Neural cell (in vitro differentiated cells): Measurements from ENCODE around the gene DBN1. TPM values are rescaled to one million over a fixed set of nuclear protein-coding genes. Genes with fewer than 3 reads are reported as not detected.

Experiments
- H2AFZ ChIP-seq: fragments of 200-600, 300-800 bp; sonication (generic), shearing (Covaris generic); 2 replicates; pipeline ENCODE4 v1.6.0; 2014; ENCODE audit warnings: low read depth, mild to moderate bottlenecking, antibody characterized with exemption, low read length, moderate library complexity
- H3F3A ChIP-seq: fragments of 200-600 bp; shearing (Covaris generic); 2 replicates; pipeline ENCODE4 v1.6.1; 2016; ENCODE audit warnings: mild to moderate bottlenecking, moderate library complexity, mixed read lengths, antibody characterized with exemption, low read length; ENCODE audit not compliant: insufficient read depth, poor library complexity, severe bottlenecking
- H3K27ac ChIP-seq: fragments of 200-600, 300-800 bp; sonication (generic), shearing (Covaris generic); 2 replicates; pipeline ENCODE4 v1.5.1; 2014; ENCODE audit warnings: mild to moderate bottlenecking, low read length, moderate library complexity
- H3K27me3 ChIP-seq: fragments of 300-800, 200-600 bp; sonication (generic), shearing (Covaris generic); 2 replicates; pipeline ENCODE4 v1.6.0; 2014; ENCODE audit warnings: mild to moderate bottlenecking, low read depth, low read length, moderate library complexity; ENCODE audit not compliant: insufficient read depth
- H3K36me3 ChIP-seq: fragments of 300-800, 200-600 bp; sonication (generic), shearing (Covaris generic); 2 replicates; pipeline ENCODE4 v1.5.1; 2014; ENCODE audit warnings: mild to moderate bottlenecking, antibody characterized with exemption, low read length, moderate library complexity; ENCODE audit not compliant: insufficient read depth
- H3K4me2 ChIP-seq: fragments of 300-800, 200-600 bp; sonication (generic), shearing (Covaris generic); 2 replicates; pipeline ENCODE4 v1.6.0; 2014; ENCODE audit warnings: mild to moderate bottlenecking, low read length
- H3K4me3 ChIP-seq: fragments of 300-800, 200-600 bp; sonication (generic), shearing (Covaris generic); 2 replicates; pipeline ENCODE4 v1.5.1; 2014; ENCODE audit warnings: mild to moderate bottlenecking, low read length, moderate library complexity
- H3K79me2 ChIP-seq: fragments of 200-600 bp; shearing (Covaris generic); replicated peaks from 2 replicates; pipeline ENCODE4 v1.6.0; 2014; ENCODE audit warnings: mild to moderate bottlenecking, low read length, moderate library complexity; ENCODE audit not compliant: insufficient read depth
- H3K9ac ChIP-seq: fragments of 300-800, 200-600 bp; sonication (generic), shearing (Covaris generic); 2 replicates; pipeline ENCODE4 v1.6.1; 2016; ENCODE audit warnings: mild to moderate bottlenecking, low read length, mixed read lengths
- H3K9me2 ChIP-seq: fragments of 200-600 bp; shearing (Covaris generic); 2 replicates; pipeline ENCODE4 v1.6.1; 2016; ENCODE audit warnings: mild to moderate bottlenecking, low read length, mixed read lengths; ENCODE audit not compliant: insufficient read depth
- H3K9me3 ChIP-seq: fragments of 200-600, 300-800 bp; sonication (generic), shearing (Covaris generic); 2 replicates; pipeline ENCODE4 v1.6.1; 2016; ENCODE audit warnings: mild to moderate bottlenecking, mixed run types, low read length, moderate library complexity, mixed read lengths
- H4K20me1 ChIP-seq: fragments of 200-600 bp; shearing (Covaris generic); 2 replicates; pipeline ENCODE4 v1.6.1; 2016; ENCODE audit warnings: mild to moderate bottlenecking, mixed run types; ENCODE audit not compliant: insufficient read depth
- EP300 ChIP-seq: fragments of 450-650 bp; conservative IDR thresholded peaks from 2 replicates; pipeline ENCODE4 v1.6.1; 2014; ENCODE audit warnings: antibody characterized with exemption, mild to moderate bottlenecking, moderate library complexity; ENCODE audit not compliant: poor library complexity, severe bottlenecking
- EZH2 ChIP-seq: fragments of 200-600, 300-800 bp; shearing (Covaris generic), sonication (generic); IDR thresholded peaks from 2 replicates; pipeline ENCODE4 v1.6.1; 2014; ENCODE audit warnings: antibody characterized with exemption, low read length, borderline replicate concordance, mild to moderate bottlenecking; ENCODE audit not compliant: insufficient read depth, poor library complexity, severe bottlenecking
- MXI1 ChIP-seq: fragments of 450-650 bp; conservative IDR thresholded peaks from 2 replicates; pipeline ENCODE4 v1.6.1; 2014; ENCODE audit warnings: antibody characterized with exemption, mild to moderate bottlenecking; ENCODE audit not compliant: poor library complexity, severe bottlenecking
- POLR2AphosphoS5 ChIP-seq: IDR thresholded peaks from 2 replicates; pipeline ENCODE4 v1.6.1; 2012
- RAD21 ChIP-seq: fragments of 450-650 bp; conservative IDR thresholded peaks from 2 replicates; pipeline ENCODE4 v1.6.1; 2014; ENCODE audit warnings: antibody characterized with exemption, mild to moderate bottlenecking, moderate library complexity
- SMC3 ChIP-seq: fragments of 450-650 bp; conservative IDR thresholded peaks from 2 replicates; pipeline ENCODE4 v1.6.1; 2014; ENCODE audit warnings: antibody characterized with exemption, mild to moderate bottlenecking, moderate library complexity; ENCODE audit not compliant: poor library complexity
- TAF1 ChIP-seq: IDR thresholded peaks from 2 replicates; pipeline ENCODE4 v1.6.1; 2012; ENCODE audit warnings: low read depth
- polyA plus RNA-seq: library from polyadenylated mRNA; depleted of rRNA; stranded (reverse); fragments of >200 nt; gene quantifications from 2 replicates; pipeline ENCODE4 v1.2.3, GENCODE V29; 2014
- TF ChIP-seq, protein P1 (sequence below): fragments of 450-650 bp; IDR thresholded peaks from 2 replicates; pipeline ENCODE4 v1.5.1; 2014; ENCODE audit warnings: antibody characterized with exemption, mild to moderate bottlenecking, moderate library complexity; ENCODE audit not compliant: poor library complexity, severe bottlenecking
- TF ChIP-seq, protein P2 (sequence below): IDR thresholded peaks from 2 replicates; pipeline ENCODE4 v1.6.1; 2012; ENCODE audit warnings: borderline replicate concordance

The DBN1 gene
- polyA plus RNA-seq, 1 donor from 2014 or later: 319 TPM

DNA sequence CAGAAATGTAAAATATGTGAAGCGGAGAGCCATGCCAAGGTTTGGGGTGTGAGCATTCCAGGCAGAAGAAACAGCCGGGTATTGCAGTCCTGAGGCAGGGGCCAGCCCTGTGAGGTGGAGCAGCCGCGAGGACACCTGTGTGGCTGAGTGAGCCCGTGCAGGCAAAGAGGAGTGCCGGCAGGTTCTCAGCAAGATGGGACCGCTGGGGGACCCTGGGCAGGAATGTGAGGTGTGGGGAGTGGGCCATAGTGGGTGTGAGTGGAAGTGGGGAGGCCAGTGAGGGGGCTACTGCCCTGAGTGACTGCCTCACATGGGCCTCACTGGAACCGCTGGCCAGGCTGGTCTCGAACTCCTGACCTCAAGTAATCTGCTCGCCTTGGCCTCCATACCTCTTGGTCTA lies 35.0 kb downstream of the DBN1 start:
- no peak overlapping the region for H3K27ac ChIP-seq
- H3F3A ChIP-seq: no peaks in the 10 kb centered on the region
- no peak overlapping the region for H3K4me2 ChIP-seq
- H3K36me3 ChIP-seq: no peaks in the 10 kb centered on the region
- no peak overlapping the region for H3K4me3 ChIP-seq
- H3K79me2 ChIP-seq: no peaks in the 10 kb centered on the region
- H3K27me3 ChIP-seq: no peaks in the 10 kb centered on the region
- H4K20me1 ChIP-seq: no peaks in the 10 kb centered on the region
- no peaks in the 10 kb centered on the region for H3K9me3 ChIP-seq
- no peak overlapping the region for H2AFZ ChIP-seq
- H3K9ac ChIP-seq: no peak overlapping the region
- H3K9me2 ChIP-seq: no peaks in the 10 kb centered on the region
- TF ChIP-seq, protein P1, sequence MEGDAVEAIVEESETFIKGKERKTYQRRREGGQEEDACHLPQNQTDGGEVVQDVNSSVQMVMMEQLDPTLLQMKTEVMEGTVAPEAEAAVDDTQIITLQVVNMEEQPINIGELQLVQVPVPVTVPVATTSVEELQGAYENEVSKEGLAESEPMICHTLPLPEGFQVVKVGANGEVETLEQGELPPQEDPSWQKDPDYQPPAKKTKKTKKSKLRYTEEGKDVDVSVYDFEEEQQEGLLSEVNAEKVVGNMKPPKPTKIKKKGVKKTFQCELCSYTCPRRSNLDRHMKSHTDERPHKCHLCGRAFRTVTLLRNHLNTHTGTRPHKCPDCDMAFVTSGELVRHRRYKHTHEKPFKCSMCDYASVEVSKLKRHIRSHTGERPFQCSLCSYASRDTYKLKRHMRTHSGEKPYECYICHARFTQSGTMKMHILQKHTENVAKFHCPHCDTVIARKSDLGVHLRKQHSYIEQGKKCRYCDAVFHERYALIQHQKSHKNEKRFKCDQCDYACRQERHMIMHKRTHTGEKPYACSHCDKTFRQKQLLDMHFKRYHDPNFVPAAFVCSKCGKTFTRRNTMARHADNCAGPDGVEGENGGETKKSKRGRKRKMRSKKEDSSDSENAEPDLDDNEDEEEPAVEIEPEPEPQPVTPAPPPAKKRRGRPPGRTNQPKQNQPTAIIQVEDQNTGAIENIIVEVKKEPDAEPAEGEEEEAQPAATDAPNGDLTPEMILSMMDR: no peak
- no peak for TF ChIP-seq TAF1

- H3K27ac ChIP-seq: no peak overlapping the region
- no peaks in the 10 kb centered on the region for H3K79me2 ChIP-seq
- H3K27me3 ChIP-seq: no peaks in the 10 kb centered on the region
- no peak overlapping the region for H3K9ac ChIP-seq
- no peaks in the 10 kb centered on the region for H3F3A ChIP-seq
- no peaks in the 10 kb centered on the region for H4K20me1 ChIP-seq
- no peaks in the 10 kb centered on the region for H3K9me3 ChIP-seq
- no peak overlapping the region for H3K4me2 ChIP-seq
- H3K36me3 ChIP-seq: no peaks in the 10 kb centered on the region
- H2AFZ ChIP-seq: no peak overlapping the region
- H3K4me3 ChIP-seq: no peak overlapping the region
- no peak for TF ChIP-seq RAD21
- TF ChIP-seq MXI1: no peak
- no peak for TF ChIP-seq POLR2AphosphoS5
- no peak for TF ChIP-seq EZH2
- TF ChIP-seq, protein P2, sequence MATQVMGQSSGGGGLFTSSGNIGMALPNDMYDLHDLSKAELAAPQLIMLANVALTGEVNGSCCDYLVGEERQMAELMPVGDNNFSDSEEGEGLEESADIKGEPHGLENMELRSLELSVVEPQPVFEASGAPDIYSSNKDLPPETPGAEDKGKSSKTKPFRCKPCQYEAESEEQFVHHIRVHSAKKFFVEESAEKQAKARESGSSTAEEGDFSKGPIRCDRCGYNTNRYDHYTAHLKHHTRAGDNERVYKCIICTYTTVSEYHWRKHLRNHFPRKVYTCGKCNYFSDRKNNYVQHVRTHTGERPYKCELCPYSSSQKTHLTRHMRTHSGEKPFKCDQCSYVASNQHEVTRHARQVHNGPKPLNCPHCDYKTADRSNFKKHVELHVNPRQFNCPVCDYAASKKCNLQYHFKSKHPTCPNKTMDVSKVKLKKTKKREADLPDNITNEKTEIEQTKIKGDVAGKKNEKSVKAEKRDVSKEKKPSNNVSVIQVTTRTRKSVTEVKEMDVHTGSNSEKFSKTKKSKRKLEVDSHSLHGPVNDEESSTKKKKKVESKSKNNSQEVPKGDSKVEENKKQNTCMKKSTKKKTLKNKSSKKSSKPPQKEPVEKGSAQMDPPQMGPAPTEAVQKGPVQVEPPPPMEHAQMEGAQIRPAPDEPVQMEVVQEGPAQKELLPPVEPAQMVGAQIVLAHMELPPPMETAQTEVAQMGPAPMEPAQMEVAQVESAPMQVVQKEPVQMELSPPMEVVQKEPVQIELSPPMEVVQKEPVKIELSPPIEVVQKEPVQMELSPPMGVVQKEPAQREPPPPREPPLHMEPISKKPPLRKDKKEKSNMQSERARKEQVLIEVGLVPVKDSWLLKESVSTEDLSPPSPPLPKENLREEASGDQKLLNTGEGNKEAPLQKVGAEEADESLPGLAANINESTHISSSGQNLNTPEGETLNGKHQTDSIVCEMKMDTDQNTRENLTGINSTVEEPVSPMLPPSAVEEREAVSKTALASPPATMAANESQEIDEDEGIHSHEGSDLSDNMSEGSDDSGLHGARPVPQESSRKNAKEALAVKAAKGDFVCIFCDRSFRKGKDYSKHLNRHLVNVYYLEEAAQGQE: no peak
- TF ChIP-seq SMC3: no peak
- TF ChIP-seq EP300: no peak
- TF ChIP-seq TAF1: no peak
- TF ChIP-seq, protein P1: no peak
- no peaks in the 10 kb centered on the region for H3K9me2 ChIP-seq
These were observed 35.8 kb downstream of the DBN1 start for GRCh38 chr5:177437623-177438022.
